Kidney (tissue), 13 donors: Measurements from ENCODE around the gene SMIM45.

Experiments used
- DNase-seq, 5 donors: peaks; one replicate each; pipeline ENCODE4 v3.0.0-alpha.2; 2013 to 2020
- FAIRE-seq: peaks from 2 replicates; lab custom pipeline; 2012; peaks lifted over from hg19 to GRCh38; lab: Jason Lieb, UNC
- H3K27ac ChIP-seq, 2 donors: one replicate each; pipeline ENCODE4 v1.7.0; 2013; ENCODE audit warnings: low read depth in 2 of 2, low read length in 2 of 2, inconsistent platforms in 1 of 2
- H3K27me3 ChIP-seq: one replicate; pipeline ENCODE4 v1.7.1; 2013; ENCODE audit warnings: low read length, inconsistent platforms; ENCODE audit not compliant: control insufficient read depth, insufficient read depth
- H3K36me3 ChIP-seq, 3 donors: one replicate each; pipeline versions ENCODE4 v1.7.0 to v1.7.1; 2013; ENCODE audit warnings: low read length in 3 of 3, control low read depth in 1 of 3, inconsistent platforms in 1 of 3; ENCODE audit not compliant: insufficient read depth in 3 of 3, control insufficient read depth in 2 of 3
- H3K4me1 ChIP-seq, 3 donors: one replicate each; pipeline versions ENCODE4 v1.7.0 to v1.7.1; 2013; ENCODE audit warnings: low read length in 3 of 3, inconsistent platforms in 1 of 3, low read depth in 1 of 3; ENCODE audit not compliant: control insufficient read depth in 2 of 3, insufficient read depth in 2 of 3
- H3K4me3 ChIP-seq, 3 donors: one replicate each; pipeline versions ENCODE4 v1.7.0 to v1.8.1; 2013; ENCODE audit warnings: low read length in 3 of 3, control low read depth in 1 of 3, inconsistent platforms in 1 of 3
- H3K9ac ChIP-seq, 3 donors: one replicate each; pipeline versions ENCODE4 v1.7.0 to v1.7.1; 2013; ENCODE audit warnings: low read length in 3 of 3, control low read depth in 1 of 3, inconsistent platforms in 1 of 3
- H3K9me3 ChIP-seq, 3 donors: one replicate each; pipeline versions ENCODE4 v1.7.0 to v1.7.1; 2013; ENCODE audit warnings: low read length in 3 of 3, control low read depth in 1 of 3, inconsistent platforms in 1 of 3; ENCODE audit not compliant: control insufficient read depth in 2 of 3, insufficient read depth in 1 of 3
- CTCF ChIP-seq: IDR thresholded peaks from 3 replicates; pipeline ENCODE4 v1.5.1; 2012; ENCODE audit warnings: mild to moderate bottlenecking, moderate library complexity, borderline replicate concordance; ENCODE audit not compliant: insufficient read depth; ENCODE audit errors: extremely low read depth
- intact Hi-C: fragments of 100-400 bp; cut with DNase I; formaldehyde crosslinking; loops from one replicate; pipeline ENCODE4 v1.11.1; 2022
- donor health status: control.
- donor health status: control.
- donor health status: control.
- donor health status: control.
- donor health status: control.
- donor health status: DM: yes; HTN: yes; CAD: no.
- donor health status: Normal renal cell carcinoma (clear cell type).

Gene SMIM45

GRCh38 chr22:41982865-41983264, 30.9 kb downstream of the SMIM45 start:
- TF ChIP-seq CTCF = no peak
- H3K9me3 ChIP-seq = no peaks in the 10 kb centered on the region
- DNase-seq (peak in 2 of 5 donors; percentile 11 to 22), FAIRE-seq (no peak)
- no peaks in the 10 kb centered on the region for H3K4me1 ChIP-seq
- intact Hi-C loops = no loop called here
- H3K4me3 ChIP-seq = no peak overlapping the region
- no peak overlapping the region for H3K27ac ChIP-seq
- no peak overlapping the region for H3K9ac ChIP-seq
- H3K27me3 ChIP-seq = no peaks in the 10 kb centered on the region
- H3K36me3 ChIP-seq = no peaks in the 10 kb centered on the region

DNA sequence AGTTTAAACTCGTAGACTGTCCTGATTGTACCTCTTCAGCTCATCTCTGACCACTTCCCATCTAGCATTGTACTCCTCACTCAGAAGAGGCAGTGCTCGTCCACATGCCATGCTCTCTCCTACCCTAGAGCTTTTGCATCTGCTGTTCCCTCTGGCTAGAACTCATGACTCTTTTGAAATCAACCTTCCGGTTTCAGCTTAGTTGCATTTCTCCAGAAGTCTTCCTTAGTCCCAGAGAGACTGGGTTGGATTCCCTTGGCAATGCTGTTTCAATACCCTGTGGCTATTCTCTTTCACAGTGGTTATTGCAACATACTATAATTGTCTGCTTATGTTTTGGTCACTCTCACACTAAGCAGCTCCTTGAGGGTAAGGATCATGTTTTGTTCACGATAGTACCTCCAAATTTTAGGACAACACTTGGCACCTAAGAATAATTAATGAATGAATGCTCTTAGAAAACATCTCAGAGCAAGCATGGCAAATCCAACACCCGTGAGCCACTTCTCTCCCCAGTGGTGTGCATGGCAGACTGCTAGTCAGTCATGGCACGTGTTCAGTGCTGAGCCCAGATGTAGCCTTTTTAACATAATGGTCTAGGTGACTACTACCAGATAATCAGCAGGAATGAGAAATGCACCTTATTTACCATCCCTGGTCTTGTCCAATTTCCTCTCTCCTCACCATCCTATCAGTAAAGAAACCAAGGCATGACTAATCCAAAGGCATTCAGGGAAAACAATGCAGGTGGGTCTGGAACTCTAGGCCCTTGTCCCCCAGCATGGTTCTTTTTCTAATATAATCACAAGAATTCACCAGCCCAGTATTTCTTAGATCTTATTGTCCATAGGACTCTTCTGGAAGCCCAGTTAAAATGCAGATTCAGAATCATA, 31.8 kb downstream of the SMIM45 start:
- Histone ChIP-seq H3K4me3 (no peak overlapping the region), H3K9me3 (no peaks in the 10 kb centered on the region), H3K36me3 (no peaks in the 10 kb centered on the region), H3K4me1 (no peaks in the 10 kb centered on the region), H3K9ac (no peak overlapping the region), H3K27me3 (no peaks in the 10 kb centered on the region), H3K27ac (no peak overlapping the region)
- no peak for FAIRE-seq
- intact Hi-C loops = no loop called here
- DNase-seq = peak in 1 of 5 donors; percentile 7
- TF ChIP-seq CTCF = no peak

- no peak overlapping the region for H3K27ac ChIP-seq
- no peaks in the 10 kb centered on the region for H3K27me3 ChIP-seq
- DNase-seq = no peak
- no peak overlapping the region for H3K4me3 ChIP-seq
- H3K4me1 ChIP-seq = no peaks in the 10 kb centered on the region
- intact Hi-C loops = no loop called here
- H3K36me3 ChIP-seq = no peaks in the 10 kb centered on the region
- no peak for TF ChIP-seq CTCF
- no peak overlapping the region for H3K9ac ChIP-seq
- no peaks in the 10 kb centered on the region for H3K9me3 ChIP-seq
- no peak for FAIRE-seq
Observed at GRCh38 chr22:41987276-41987675, 35.3 kb downstream of the SMIM45 start.

- no peak for TF ChIP-seq CTCF
- no peak overlapping the region for H3K27ac ChIP-seq
- H3K9ac ChIP-seq = no peak overlapping the region
- DNase-seq (no peak), FAIRE-seq (no peak)
- no peak overlapping the region for H3K4me3 ChIP-seq
- no peaks in the 10 kb centered on the region for H3K4me1 ChIP-seq
- no peaks in the 10 kb centered on the region for H3K9me3 ChIP-seq
- H3K36me3 ChIP-seq = no peaks in the 10 kb centered on the region
- no peaks in the 10 kb centered on the region for H3K27me3 ChIP-seq
- intact Hi-C loops = no loop called here
Observed at GRCh38 chr22:41989246-41989645, 37.3 kb downstream of the SMIM45 start.
